HEK293 (cell line): ENCODE results near the gene COL5A1.
A peak's percentile ranks its signal among the peaks of the same experiment; 100 is the strongest.

ENCODE experiments used
- CTCF ChIA-PET: fragments of 350-600 bp; formaldehyde crosslinking; extraction: SDS; loops from one replicate; lab custom pipeline; 2021; ENCODE audit warnings: antibody characterized with exemption; lab: Yijun Ruan, JAX
- POLR2A ChIA-PET: fragments of 300-600 bp; formaldehyde crosslinking; extraction: SDS; loops from one replicate; lab custom pipeline; 2020; ENCODE audit warnings: antibody characterized with exemption, inconsistent platforms; lab: Yijun Ruan, JAX
- H3K27ac ChIP-seq: fragments of 200-500 bp; sonication (Bioruptor generic); 2 replicates; pipeline ENCODE4 v1.5.1; 2014; ENCODE audit warnings: low read depth, low read length, control low read depth, inconsistent platforms; ENCODE audit errors: extremely low read depth
- H3K36me3 ChIP-seq, 2 experiments: fragments of 200-500 bp in 1 of 2; sonication (Bioruptor generic) in 1 of 2; 1 replicate in 1 of 2; 2 replicates in 1 of 2; pipeline ENCODE4 v1.5.1; 2014 to 2017; ENCODE audit warnings: inconsistent platforms in 2 of 2, low read length in 2 of 2; ENCODE audit not compliant: control insufficient read depth in 2 of 2, insufficient read depth in 1 of 2
- H3K4me1 ChIP-seq: fragments of 200-500 bp; sonication (Bioruptor generic); 2 replicates; pipeline ENCODE4 v1.5.1; 2014; ENCODE audit warnings: mild to moderate bottlenecking, low read length, inconsistent platforms; ENCODE audit not compliant: control insufficient read depth, insufficient read depth
- H3K4me3 ChIP-seq: 2 replicates; pipeline ENCODE4 v1.5.1; 2011; ENCODE audit warnings: low read depth, mild to moderate bottlenecking, control low read depth, low read length, moderate library complexity
- H3K9me3 ChIP-seq: fragments of 200-500 bp; sonication (Bioruptor generic); 2 replicates; pipeline ENCODE4 v1.5.1; 2014; ENCODE audit warnings: low read depth, low read length, inconsistent platforms; ENCODE audit not compliant: control insufficient read depth, insufficient read depth
- KLF9 ChIP-seq: fragments of 450-650 bp; formaldehyde crosslinking; IDR thresholded peaks from 2 replicates; pipeline ENCODE4 v1.5.1; 2016; ENCODE audit warnings: missing biosample characterization, missing genetic modification characterization, low read depth
- MEIS1 ChIP-seq: sonication (generic); formaldehyde crosslinking; IDR thresholded peaks from 2 replicates; pipeline ENCODE4 v1.8.1; 2022; ENCODE audit warnings: missing genetic modification reagents, mild to moderate bottlenecking, borderline replicate concordance
- PRDM10 ChIP-seq: fragments of 450-650 bp; formaldehyde crosslinking; IDR thresholded peaks from 2 replicates; pipeline ENCODE4 v1.5.1; 2016; ENCODE audit warnings: missing biosample characterization, missing genetic modification characterization
- SP2 ChIP-seq: fragments of 450-650 bp; formaldehyde crosslinking; IDR thresholded peaks from 2 replicates; pipeline ENCODE4 v1.5.1; 2016; ENCODE audit warnings: missing biosample characterization, missing genetic modification characterization
- SP7 ChIP-seq: fragments of 450-650 bp; formaldehyde crosslinking; IDR thresholded peaks from 2 replicates; pipeline ENCODE4 v1.5.1; 2016; ENCODE audit warnings: missing biosample characterization, missing genetic modification characterization
- TRIM28 ChIP-seq: IDR thresholded peaks from 2 replicates; pipeline ENCODE4 v1.6.1; 2011; ENCODE audit warnings: low read length, control low read depth, borderline replicate concordance
- ZBTB11 ChIP-seq: fragments of 450-650 bp; formaldehyde crosslinking; conservative IDR thresholded peaks from 2 replicates; pipeline ENCODE4 v1.5.1; 2016; ENCODE audit warnings: low read depth, missing biosample characterization, missing genetic modification characterization
- ZBTB8A ChIP-seq: fragments of 450-650 bp; formaldehyde crosslinking; IDR thresholded peaks from 2 replicates; pipeline ENCODE4 v1.5.1; 2016; ENCODE audit warnings: missing biosample characterization, missing genetic modification characterization
- ZFHX2 ChIP-seq: fragments of 450-650 bp; formaldehyde crosslinking; conservative IDR thresholded peaks from 2 replicates; pipeline ENCODE4 v1.5.1; 2016; ENCODE audit warnings: missing biosample characterization, missing genetic modification characterization
- ZNF140 ChIP-seq: fragments of 450-650 bp; formaldehyde crosslinking; IDR thresholded peaks from 2 replicates; pipeline ENCODE4 v1.5.1; 2016; ENCODE audit warnings: missing biosample characterization, missing genetic modification characterization
- ZNF157 ChIP-seq: fragments of 450-650 bp; formaldehyde crosslinking; IDR thresholded peaks from 2 replicates; pipeline ENCODE4 v1.5.1; 2016; ENCODE audit warnings: missing biosample characterization, missing genetic modification characterization
- ZNF221 ChIP-seq: fragments of 450-650 bp; formaldehyde crosslinking; IDR thresholded peaks from 2 replicates; pipeline ENCODE4 v1.5.1; 2017; ENCODE audit warnings: missing biosample characterization, missing genetic modification characterization, borderline replicate concordance
- ZNF23 ChIP-seq: fragments of 450-650 bp; formaldehyde crosslinking; IDR thresholded peaks from 2 replicates; pipeline ENCODE4 v1.5.1; 2016; ENCODE audit warnings: missing biosample characterization, missing genetic modification characterization, borderline replicate concordance
- ZNF302 ChIP-seq: fragments of 450-650 bp; formaldehyde crosslinking; IDR thresholded peaks from 2 replicates; pipeline ENCODE4 v1.5.1; 2016; ENCODE audit warnings: missing biosample characterization, missing genetic modification characterization, low read depth
- ZNF311 ChIP-seq: fragments of 450-650 bp; formaldehyde crosslinking; IDR thresholded peaks from 2 replicates; pipeline ENCODE4 v1.5.1; 2017; ENCODE audit warnings: missing biosample characterization, missing genetic modification characterization, borderline replicate concordance
- ZNF623 ChIP-seq: fragments of 450-650 bp; formaldehyde crosslinking; IDR thresholded peaks from 2 replicates; pipeline ENCODE4 v1.5.1; 2016; ENCODE audit warnings: missing biosample characterization, missing genetic modification characterization
- ZNF76 ChIP-seq: fragments of 450-650 bp; formaldehyde crosslinking; IDR thresholded peaks from 2 replicates; pipeline ENCODE4; 2016; ENCODE audit warnings: low read depth, missing biosample characterization, missing genetic modification characterization, borderline replicate concordance
- TF ChIP-seq, protein P1 (sequence below): fragments of 450-650 bp; formaldehyde crosslinking; IDR thresholded peaks from 2 replicates; pipeline ENCODE4 v1.5.1; 2016; ENCODE audit warnings: missing biosample characterization, missing genetic modification characterization
- TF ChIP-seq, protein P2 (sequence below): fragments of 450-650 bp; formaldehyde crosslinking; IDR thresholded peaks from 2 replicates; pipeline ENCODE4 v1.5.1; 2016; ENCODE audit warnings: missing biosample characterization, missing genetic modification characterization, low read depth

The COL5A1 gene

DNA sequence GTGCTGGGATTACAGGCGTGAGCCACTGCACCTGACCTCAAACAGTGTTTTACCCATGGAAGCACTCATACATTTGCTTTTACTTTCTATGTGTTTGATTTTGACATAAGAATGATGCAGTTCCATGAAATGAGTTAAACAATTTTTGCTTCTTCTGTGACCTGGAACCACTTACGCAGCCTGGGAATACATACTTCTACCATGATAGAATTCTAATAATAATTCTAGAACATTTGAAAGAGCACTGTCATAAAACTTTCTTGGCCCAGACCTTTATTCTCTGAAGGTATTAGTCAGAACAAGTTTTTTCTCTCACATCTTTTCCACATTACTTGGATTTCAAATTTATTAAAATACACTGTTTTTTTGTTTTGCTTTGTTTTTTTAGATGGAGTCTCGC is 25.3 kb upstream of the COL5A1 start (continued):
- no peak for TF ChIP-seq ZBTB11 (tag by site-specific recombination)
- TF ChIP-seq ZNF311 (tag by site-specific recombination): no peak
- no peak for TF ChIP-seq MEIS1
- TF ChIP-seq, all 188 proteins: peak for 0

DNA sequence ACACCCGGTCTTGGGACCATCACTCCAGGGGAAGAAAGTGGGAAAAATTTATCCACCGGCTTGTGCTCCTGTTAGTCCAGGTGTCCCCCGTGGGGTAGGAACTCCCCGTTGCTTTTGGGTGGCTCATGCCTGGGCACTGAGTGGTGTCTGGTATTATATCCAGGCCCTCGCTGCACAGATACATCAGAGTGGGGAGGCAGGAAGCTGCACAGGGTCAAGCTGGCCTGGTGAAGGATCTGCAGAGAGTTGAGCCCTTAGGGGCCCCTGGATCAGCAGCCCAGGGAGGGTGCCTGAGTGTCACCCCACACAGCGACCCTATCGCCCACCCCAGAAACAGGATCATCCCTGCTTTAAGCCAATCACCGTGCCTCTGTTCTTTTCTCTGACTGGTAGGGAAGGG is 24.4 kb upstream of the COL5A1 start:
- no peak overlapping the region for H3K27ac ChIP-seq
- ChIA-PET CTCF (interaction anchor here (1.2 kb wide), 1 partner anchor 24 kb away, joined by 3 read pairs; the partner anchor contains the start of gene COL5A1), POLR2A (no interaction called here)
- no peak overlapping the region for H3K4me3 ChIP-seq
- no peaks in the 10 kb centered on the region for H3K4me1 ChIP-seq
- no peak for TF ChIP-seq ZNF623 (tag by site-specific recombination)
- TF ChIP-seq ZNF23 (tag by site-specific recombination): no peak
- no peak for TF ChIP-seq ZNF140 (tag by site-specific recombination)
- TF ChIP-seq KLF9 (tag by site-specific recombination): no peak
- no peak for TF ChIP-seq PRDM10 (tag by site-specific recombination)
- TF ChIP-seq ZNF157 (tag by site-specific recombination): no peak
- TF ChIP-seq SP2 (tag by site-specific recombination): no peak
- no peak for TF ChIP-seq ZNF76 (tag by site-specific recombination)
- no peak for TF ChIP-seq ZBTB8A (tag by site-specific recombination)
- no peaks in the 10 kb centered on the region for H3K36me3 ChIP-seq
- H3K9me3 ChIP-seq: no peaks in the 10 kb centered on the region

GRCh38 chr9:134617836-134618162 is 23.8 kb upstream of the COL5A1 start:
- TF ChIP-seq ZNF221 (tag by site-specific recombination) (no peak), SP7 (tag by site-specific recombination) (no peak), ZNF623 (tag by site-specific recombination) (no peak), TRIM28 (no peak), ZNF302 (tag by site-specific recombination) (no peak), ZFHX2 (peak; percentile 40; the same call in 1 of the 2 replicates)
- TF ChIP-seq, protein P1, sequence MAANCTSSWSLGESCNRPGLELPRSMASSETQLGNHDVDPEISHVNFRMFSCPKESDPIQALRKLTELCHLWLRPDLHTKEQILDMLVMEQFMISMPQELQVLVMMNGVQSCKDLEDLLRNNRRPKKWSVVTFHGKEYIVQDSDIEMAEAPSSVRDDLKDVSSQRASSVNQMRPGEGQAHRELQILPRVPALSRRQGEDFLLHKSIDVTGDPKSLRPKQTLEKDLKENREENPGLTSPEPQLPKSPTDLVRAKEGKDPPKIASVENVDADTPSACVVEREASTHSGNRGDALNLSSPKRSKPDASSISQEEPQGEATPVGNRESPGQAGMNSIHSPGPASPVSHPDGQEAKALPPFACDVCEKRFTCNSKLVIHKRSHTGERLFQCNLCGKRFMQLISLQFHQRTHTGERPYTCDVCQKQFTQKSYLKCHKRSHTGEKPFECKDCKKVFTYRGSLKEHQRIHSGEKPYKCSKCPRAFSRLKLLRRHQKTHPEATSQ: no peak
- TF ChIP-seq, protein P2, sequence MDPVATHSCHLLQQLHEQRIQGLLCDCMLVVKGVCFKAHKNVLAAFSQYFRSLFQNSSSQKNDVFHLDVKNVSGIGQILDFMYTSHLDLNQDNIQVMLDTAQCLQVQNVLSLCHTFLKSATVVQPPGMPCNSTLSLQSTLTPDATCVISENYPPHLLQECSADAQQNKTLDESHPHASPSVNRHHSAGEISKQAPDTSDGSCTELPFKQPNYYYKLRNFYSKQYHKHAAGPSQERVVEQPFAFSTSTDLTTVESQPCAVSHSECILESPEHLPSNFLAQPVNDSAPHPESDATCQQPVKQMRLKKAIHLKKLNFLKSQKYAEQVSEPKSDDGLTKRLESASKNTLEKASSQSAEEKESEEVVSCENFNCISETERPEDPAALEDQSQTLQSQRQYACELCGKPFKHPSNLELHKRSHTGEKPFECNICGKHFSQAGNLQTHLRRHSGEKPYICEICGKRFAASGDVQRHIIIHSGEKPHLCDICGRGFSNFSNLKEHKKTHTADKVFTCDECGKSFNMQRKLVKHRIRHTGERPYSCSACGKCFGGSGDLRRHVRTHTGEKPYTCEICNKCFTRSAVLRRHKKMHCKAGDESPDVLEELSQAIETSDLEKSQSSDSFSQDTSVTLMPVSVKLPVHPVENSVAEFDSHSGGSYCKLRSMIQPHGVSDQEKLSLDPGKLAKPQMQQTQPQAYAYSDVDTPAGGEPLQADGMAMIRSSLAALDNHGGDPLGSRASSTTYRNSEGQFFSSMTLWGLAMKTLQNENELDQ (tag by site-specific recombination): no peak
- Histone ChIP-seq H3K4me1 (no peaks in the 10 kb centered on the region), H3K36me3 (no peaks in the 10 kb centered on the region), H3K9me3 (no peaks in the 10 kb centered on the region), H3K4me3 (no peak overlapping the region), H3K27ac (no peak overlapping the region)
- ChIA-PET CTCF (interaction anchor here (0.7 to 1.2 kb wide), 5 partner anchors 12 to 431 kb away, joined by 3 read pairs; partner anchors contain the start of gene COL5A1), POLR2A (no interaction called here)
